Stimulated activated CD4-positive, alpha-beta T cell treated with anti-CD3 and anti-CD28 coated beads, Interleukin-12 subunit alpha, Interleukin-12 subunit beta, amount 100 ng/mL, for 24 hours (primary cell): ENCODE results near the gene MBD5.

Experiments
- DNase-seq, 2 experiments: peaks; one replicate each; pipeline ENCODE4 v3.0.0-alpha.2; 2020; ENCODE audit warnings: low read depth in 2 of 2

The MBD5 gene

DNA sequence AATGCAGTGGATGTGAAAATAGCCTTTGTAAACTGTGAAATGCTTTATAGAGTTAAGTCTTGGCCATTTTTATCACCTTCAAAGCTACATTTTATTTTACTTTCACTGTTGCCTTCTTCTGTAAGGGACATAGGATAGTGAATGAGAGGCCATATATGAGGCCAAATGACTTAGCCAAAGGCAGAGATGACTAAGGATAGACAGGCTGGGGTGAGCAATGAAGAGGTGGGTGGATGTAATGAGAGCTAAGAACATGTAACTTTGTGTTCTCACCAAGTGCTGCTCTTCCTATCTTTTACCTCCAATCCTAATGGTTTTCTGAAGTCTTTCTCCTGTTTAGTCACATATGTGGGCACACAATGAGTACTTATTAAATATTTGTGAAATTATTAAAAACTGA is 101.9 kb downstream of the MBD5 start:
- no peak for DNase-seq

DNA sequence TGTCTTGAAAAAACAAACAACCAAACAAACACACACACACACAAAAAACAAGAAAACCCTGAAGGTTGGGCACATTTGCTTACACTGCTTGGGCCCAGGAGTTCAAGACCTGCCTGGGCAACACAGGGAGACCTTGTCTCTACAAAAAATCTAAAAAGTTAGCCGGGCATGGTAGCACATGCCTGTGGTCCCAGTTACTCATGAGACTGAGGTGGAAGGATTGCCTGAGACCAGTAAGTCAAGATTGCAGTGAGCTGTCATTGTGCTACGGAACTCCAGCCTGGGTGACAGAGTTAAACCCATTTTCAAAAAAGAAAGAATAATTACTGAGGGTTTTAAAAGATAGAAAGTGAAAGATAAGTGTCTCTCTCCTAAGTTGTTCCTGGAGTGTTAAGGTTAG is 103.4 kb downstream of the MBD5 start:
- DNase-seq = no peak

DNA sequence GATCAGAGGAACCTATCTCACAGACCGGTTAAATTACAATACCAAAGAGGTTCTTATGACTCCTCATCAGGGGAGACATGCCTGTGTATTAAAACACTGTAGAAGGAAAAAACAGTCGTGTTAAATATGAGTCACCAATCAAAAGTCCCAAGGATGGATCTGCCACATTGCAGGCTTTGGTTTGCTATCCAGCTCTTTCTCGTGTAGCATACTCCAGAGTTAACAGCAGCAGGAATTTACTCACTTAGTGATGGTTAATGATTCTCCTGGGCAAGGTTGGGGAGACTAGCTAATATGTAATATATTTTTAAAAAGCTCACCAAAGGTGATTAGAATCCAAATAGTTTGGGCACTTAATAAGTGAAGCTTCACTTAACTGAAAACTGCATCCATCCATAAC is 109.7 kb downstream of the MBD5 start:
- no peak for DNase-seq

DNA sequence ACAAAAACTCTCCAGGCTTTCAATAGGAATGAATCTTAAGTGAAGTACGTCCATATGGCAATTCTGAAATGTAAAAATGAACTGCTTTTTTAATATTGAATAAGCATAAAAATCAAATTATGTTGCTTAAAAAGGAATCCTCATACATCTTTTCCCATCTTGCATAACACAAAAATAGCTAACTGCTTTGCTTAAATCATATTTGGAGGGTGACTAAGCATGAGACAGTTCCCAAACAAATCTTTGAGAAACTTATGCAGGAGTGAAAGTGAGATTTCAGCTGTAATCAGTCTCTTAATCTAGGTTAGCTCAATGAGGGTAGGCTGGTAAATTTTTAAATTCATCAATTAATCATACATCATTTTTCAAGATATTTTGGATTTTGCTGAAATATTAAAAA is 111.5 kb downstream of the MBD5 start:
- DNase-seq = no peak

DNA sequence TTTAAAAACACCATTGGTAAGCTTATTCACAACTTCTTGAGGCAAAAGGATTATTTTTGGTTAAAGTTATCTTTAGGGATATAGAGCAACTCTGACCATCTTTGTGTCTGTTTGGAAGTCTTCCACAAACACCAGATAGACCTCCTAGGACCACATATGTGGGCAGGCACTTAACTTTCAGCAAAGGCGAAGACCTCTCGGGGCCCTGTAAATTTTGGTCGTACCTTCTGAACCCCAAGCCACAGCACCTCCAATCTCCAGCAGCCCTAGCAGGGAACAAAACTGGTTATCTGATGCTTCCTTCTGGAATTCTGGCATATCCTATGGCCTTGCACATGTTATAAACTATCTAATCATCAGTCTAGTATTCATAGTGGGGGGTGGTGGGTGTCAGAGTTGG is 114.8 kb downstream of the MBD5 start:
- no peak for DNase-seq

DNA sequence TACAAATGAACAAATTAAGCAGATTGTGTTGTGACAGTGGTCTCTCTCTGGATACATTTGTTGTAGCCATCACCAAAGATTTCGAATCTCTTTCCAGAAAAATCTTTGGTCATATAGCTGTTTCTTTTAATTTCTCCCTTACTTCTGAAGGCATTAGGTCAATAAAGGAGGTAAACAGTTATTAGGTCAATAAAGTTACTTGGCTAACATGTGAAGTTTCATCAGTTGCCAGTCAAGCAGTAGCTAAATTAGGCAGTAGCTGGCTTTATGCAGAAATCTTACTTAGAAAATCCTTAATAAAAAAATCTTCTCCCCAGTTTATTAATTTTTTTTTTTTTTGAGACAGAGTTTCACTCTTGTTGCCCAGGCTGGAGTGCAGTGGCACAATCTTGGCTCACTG is 115.5 kb downstream of the MBD5 start:
- no peak for DNase-seq

DNA sequence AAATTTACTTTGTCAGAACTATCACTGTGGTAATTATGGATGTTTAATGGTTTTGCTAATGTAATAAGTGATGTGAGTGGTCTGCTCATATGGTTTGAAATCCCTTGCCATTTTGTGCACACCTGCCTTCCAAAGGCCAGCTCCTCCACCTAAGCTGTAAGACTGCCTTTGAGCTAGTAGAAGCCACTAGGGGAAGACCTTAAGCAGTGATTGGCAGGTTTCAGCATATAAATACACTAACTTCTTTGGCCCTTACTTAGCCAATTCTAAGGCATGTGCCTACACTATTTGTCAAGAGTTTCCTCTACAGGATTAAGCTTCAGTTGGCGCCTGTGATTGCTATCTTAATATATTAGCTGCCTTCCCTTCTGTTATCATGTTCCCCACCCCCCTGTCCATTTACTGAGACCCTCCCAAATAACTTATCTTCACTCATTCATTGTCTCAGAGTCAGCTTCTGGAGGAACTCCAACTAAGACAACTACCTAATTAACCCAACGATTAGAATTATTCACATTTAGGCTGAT is 141.1 kb downstream of the MBD5 start:
- no peak for DNase-seq

DNA sequence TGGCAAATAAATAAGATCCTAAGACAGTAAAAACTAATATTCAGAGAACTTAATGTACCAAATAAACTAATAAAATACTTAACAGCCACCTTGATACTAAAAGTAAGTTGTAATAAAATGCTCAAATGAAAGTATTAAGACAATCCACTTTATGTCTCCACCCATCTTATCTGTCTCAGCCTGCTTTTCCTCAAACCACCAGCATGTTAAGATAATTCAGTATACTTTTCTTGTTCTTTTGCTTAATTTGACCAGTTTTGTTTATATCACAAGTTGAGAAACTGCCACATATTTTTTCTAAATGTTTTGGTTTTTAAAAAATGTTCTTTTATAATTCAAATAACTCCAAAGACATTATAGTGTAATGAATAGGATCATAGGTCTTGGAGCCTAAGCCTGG is 142.0 kb downstream of the MBD5 start:
- no peak for DNase-seq

DNA sequence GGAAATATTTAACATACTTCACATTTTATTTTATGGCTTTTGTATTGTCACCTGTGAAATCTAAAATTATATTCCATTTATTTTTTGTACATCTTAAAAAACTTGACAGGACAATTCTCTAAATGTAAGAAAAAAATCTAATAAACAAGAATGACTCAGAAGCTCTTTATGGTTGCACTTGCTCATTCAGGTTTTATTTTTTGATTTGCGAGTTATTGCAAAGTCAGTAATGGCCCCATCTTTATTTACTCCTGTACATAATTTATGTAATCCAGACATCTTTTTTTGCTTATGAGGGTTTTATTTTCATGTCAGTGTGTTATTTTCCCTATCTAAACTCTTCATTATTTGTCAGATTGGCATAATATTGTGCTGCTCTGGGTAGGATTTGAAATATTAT is 145.1 kb downstream of the MBD5 start:
- no peak for DNase-seq

DNA sequence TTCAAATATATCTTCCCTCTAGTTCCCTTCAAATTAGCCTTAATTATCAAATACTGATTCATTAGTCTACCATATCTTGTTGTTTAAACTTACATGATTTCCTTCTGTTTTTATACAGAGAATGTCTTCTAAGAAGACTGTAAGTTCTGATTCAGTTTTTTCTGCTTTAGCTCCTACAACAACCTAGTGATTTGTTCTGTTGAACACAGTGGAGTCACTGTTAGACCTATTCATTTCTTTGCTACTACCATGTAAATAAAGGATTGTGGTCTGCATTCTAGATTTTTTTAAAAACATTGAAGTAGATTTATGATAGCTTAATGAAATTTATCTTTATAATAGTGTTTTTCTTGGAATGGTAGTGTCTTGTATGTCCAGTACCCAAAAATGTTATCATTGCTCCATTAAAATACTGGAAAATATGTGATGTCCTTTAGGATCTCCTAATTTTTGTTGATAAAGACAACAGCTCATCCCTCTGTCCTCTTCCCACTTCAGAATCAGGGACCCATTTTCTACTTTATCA is 146.4 kb downstream of the MBD5 start:
- no peak for DNase-seq

DNA sequence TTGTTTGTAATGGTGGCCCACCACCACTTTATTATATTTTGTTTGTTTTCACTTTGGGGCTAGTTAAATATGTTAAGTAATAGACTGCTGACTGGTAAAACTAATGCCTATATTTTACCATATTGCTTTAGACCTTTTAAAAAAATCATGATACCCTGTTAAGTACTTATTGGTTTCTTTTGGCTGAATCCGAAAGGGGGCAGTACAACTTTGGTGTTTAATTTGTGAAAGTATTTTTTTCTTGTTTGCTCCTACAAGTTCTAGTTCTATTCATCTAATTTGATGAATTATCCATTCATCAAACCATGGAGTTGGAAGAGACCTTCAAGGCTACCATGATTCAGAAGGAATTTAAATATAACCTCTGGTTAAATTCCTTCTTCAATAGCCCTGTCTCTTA is 147.0 kb downstream of the MBD5 start:
- DNase-seq = no peak

DNA sequence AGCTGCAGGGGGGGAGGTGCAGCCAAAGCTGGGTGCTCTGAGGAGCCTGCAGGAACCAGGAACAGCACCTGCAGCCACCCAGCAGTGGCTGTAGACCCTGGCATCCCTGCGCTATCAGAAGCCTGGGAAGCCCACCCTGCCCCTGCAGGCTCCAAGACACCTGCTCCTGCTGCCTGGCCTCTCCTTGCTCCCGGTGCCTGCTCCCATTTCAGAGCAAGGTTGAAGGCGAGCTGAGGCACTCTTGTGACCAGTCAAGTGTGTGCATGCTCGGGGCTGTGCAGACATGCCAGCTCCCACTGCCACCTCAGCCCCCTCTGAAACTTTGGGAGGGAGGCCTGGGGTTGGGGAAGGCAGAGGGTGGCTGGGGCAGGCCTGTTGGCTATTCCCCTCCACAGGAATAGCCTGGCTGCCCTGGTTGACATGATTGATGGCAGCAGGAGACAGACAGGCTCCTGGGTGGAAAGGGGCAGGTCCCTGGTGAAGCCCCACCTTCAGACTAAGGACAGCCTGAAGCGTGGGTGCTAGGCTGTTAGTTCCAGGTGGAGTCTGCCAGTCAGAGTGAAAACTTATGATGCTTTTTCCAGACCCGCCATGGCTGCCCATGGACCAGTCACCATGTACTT is 151.4 kb downstream of the MBD5 start:
- no peak for DNase-seq

DNA sequence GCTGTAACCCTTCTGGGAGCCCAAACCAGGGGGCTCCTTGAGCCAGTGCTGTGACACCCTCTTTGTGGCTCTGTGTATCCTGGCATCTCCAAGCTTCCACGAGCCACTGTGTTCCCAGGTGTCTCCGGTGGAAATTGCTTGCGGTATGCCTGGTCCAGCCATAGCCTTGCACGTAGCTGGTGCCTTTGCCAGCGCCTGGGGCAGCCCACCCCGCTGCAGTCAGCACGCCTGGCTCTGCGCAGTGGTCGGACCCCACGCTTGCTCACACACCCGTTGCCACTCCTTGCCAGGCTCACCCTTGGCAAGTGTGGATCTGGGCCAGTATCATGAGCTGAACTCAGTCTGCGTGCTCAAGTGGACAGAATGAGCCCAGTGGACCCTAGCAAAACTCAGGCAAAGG is 152.3 kb downstream of the MBD5 start:
- no peak for DNase-seq

DNA sequence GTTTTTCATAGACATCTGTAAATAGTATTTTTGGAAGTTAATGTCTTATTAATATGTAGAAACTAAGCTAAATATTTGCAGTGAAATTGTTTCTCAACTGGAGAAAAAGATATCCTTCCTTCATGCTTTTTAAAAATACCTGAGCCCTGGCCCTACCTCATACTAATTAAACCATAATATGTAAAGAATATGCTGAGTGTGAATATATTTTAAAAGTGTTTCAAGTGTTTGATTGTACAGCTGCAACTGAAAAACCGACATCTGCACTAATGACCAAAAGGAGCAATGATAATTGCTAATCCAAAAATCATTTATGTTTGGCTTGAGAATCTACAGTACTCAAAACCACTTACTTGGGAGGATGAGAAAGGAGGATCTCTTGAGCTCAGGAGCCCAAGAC is 156.7 kb downstream of the MBD5 start:
- no peak for DNase-seq

DNA sequence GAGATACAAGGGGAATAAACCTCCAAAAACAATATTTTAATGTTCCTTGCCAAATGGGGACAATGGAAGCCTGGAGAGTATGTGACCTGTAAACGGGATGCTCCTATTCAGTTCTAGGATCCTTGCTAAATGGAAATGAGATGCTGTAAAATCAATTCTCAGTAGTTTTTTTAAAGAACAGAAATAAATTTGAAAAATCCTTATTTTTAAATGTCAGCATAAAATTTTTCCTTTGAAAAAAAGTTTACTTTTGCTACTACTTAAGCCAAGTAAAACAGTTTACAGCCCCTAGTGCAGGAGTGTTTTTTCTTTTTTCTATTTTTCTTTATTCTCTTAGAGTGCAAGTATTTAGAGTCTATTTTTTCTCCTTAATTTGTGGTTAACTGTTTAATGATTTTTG is 158.8 kb downstream of the MBD5 start:
- DNase-seq = no peak

DNA sequence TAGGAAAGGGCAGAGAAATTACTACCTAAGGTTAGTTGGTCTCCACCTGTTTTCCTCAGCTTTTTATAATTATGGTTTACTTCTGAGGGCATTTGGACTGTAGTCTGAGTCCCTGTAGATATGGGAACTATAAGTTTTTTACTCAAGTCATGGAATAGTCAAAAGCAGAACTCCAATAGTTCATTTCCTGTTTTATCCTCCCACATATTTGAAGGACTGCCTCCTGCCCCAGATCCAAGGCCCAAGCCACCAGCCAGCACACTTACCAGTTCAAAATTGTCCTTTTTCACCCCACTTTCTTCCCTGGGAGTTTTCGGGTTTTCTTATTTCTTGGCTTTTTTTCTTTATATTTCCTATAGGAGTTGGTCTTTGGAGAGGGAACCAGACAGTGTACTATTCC is 164.1 kb downstream of the MBD5 start:
- no peak for DNase-seq

DNA sequence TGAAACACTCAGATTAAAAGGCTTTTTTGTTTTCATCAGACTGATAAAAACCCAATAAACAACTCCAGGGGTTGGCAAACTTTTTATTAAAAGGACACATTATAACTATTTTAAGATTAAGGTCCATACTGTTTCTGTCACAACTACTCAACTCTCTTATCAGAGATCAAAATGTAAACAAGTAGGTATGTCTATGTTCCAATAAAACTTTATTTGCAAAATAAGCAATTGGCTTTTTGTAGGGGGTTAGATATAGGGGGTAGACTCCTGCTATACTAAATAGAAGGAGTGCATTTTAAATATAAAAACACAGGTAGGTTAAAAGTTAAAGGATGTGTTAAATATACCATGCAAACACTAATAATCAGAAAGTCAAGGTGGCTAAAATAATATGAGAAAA is 174.0 kb downstream of the MBD5 start:
- no peak for DNase-seq

DNA sequence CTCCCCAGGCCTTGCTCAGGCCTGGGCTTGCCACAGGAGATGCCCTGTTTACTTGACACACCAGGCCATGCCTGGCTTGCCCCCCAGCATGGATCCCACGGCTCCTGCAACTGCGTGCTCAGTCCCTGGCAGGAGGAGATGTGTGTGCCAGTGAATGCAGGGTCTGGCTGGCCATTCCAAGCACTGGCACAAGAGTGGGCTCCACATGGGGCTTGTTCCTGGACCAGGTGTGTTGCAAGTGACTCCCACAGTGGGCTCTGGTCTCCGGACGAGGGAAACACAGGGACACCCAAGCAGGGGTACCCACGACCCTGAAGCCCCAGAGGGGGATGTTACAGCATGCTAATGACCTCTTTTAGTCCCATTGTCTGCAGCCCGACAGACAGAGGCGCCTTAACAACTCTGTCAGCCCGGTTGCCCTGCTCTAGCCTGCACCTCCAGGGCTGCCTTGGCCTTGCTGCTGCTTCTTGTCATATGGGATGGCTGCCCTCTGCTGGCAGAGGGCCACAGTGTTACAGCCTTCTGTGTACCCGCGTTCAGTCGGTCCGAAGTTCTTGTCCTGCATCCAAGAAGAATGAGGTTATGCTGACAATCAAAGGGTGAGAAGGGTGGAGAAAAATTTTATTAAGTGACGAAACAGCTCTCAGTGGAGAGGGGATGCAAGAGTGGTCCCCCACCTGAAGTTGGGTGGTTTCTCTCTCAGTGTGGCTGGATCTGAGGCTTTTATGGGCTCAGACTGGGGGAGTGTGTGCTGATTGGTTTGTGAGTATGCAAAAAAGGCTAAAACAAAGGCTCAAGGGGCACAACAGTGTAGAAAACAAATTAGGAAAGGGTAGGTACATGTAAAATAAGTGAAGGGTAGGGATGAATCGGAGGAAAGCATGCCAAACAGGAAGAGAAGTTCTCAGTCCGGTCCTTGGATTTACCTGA is 180.4 kb downstream of the MBD5 start:
- peak in 1 of 2 experiments; percentile 22 for DNase-seq

DNA sequence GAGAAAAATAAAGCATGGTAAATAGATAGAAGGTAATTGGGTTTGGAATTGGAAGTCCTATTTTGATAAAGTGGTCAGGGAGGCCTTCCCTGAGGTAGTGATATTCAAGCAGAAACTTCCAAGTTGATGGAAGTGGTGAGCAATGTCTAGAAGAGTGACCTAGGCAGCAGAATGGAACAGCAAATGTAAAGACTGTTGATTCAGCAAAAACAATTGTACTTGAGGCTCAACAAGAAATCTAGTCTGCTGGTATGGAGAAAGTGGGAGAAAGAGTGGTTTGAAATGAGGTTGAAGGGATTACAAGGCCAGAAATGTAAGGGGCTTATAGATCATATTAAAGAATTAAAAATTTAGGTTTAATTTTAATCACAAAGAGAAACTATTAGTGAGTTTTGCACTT is 181.3 kb downstream of the MBD5 start:
- no peak for DNase-seq

DNA sequence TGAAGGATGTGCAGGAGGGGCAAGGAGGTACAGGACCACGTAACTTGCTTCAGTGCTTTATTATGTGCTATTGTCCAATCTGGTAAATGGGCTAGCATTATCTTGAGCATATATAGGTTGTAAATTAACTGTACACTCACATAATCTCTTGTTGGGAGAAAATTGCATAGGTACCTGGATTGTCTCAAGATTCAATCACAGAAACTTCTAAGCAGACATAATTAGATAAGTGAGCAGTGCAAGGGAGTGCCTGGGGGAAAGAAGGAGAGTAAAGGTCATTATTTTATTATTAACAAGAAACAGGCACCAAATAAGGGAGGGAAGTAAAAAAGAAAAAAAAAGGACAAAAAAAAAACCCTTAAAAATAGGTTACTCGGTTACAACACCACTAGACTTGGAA is 186.2 kb downstream of the MBD5 start:
- no peak for DNase-seq

DNA sequence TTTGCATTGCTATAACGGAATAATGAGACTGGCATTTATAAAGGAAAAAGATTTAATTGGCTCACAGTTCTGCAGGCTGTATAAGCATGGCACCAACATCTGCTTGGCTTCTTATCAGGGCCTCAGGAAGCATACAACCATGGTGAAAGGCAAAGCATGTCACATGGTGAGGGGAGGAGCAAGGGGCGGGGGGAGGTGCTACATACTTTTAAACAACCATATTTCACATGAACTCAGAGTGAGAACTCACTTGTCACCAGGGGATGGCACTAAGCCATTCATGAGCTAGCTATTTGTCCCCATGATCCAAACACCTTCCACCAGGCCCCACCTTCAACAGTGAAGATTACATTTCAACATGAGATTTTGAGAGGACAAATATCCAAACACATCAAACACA is 188.7 kb downstream of the MBD5 start:
- no peak for DNase-seq

DNA sequence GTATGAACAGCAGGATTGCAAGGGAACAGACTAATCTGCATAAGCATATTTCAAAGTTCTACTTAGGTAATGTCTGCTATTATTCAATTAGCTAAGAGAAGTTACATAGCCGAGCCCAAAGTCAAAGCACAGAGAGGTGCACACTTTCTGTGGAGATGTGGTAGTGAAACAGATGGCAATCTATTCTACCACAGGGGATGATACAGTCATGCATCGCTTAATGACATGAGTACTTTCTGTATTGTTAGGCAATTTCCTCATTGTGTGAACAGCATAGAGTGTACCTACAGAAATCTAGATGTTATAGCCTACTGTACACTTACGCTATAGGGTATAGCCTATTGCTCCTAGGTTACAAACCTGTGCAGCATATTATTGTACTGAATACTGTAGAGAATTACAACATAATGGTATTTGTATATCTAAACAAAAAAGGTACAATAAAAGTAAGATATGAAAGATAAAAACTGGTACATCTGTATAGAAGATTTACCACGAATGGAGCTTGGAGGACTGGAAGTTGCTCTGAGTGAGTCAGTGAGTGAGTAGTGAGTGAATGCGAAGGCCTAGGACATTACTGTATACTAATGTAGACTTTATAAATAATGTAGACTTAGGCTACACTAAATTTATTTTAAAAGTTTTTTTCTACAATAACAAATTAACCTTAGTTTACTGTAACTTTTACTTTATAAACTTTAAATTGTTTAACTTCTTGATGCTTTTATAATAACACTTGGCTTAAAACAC is 197.6 kb downstream of the MBD5 start:
- DNase-seq = no peak
